ENCODE data around the gene ELFN1.

GRCh38 chr7:1675036-1675671 is 5.1 kb downstream of the ELFN1 start:
- TF ChIP-seq, protein P1, sequence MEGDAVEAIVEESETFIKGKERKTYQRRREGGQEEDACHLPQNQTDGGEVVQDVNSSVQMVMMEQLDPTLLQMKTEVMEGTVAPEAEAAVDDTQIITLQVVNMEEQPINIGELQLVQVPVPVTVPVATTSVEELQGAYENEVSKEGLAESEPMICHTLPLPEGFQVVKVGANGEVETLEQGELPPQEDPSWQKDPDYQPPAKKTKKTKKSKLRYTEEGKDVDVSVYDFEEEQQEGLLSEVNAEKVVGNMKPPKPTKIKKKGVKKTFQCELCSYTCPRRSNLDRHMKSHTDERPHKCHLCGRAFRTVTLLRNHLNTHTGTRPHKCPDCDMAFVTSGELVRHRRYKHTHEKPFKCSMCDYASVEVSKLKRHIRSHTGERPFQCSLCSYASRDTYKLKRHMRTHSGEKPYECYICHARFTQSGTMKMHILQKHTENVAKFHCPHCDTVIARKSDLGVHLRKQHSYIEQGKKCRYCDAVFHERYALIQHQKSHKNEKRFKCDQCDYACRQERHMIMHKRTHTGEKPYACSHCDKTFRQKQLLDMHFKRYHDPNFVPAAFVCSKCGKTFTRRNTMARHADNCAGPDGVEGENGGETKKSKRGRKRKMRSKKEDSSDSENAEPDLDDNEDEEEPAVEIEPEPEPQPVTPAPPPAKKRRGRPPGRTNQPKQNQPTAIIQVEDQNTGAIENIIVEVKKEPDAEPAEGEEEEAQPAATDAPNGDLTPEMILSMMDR (IDR thresholded peaks at IDR 0.05), result no peak
- TF ChIP-seq EP300 (IDR thresholded peaks at IDR 0.05), result no peak
- TF ChIP-seq POLR2AphosphoS5 (IDR thresholded peaks at IDR 0.05), result no peak
